Myocyte (in vitro differentiated cells): ENCODE data around the gene CARS2. TPM values are rescaled to one million over a fixed set of nuclear protein-coding genes. Genes with fewer than 3 reads are reported as not detected.

ENCODE experiments used
- total RNA-seq: library from RNA; depleted of rRNA; stranded (reverse); fragments of >200 nt; gene quantifications from 2 replicates; pipeline ENCODE4 v1.2.3, GENCODE V29; 2014

The CARS2 gene
- total RNA-seq, 1 donor from 2014 or later, result 55.8 TPM

Other genes with a start within 250 kb of the CARS2 start
- gene RAB20, start 144.4 kb downstream of the CARS2 start, total RNA-seq, result 0.29 and 0.47 TPM in 2 replicates
- gene NAXD, start 90.6 kb downstream of the CARS2 start, total RNA-seq, result 22.5 and 29.2 TPM in 2 replicates
- gene ING1, start 7.6 kb upstream of the CARS2 start, total RNA-seq, result 7.6 and 9.3 TPM in 2 replicates
- 1,506 and 1,796 TPM in 2 replicates for gene ANKRD10, start 209.0 kb upstream of the CARS2 start, total RNA-seq